Loucy (cell line): Measurements from ENCODE around the gene STIM1.

Experiments used
- H2AFZ ChIP-seq: fragments of 200-600 bp; sonication (generic); 2 replicates; pipeline ENCODE4 v1.6.0; 2016; ENCODE audit warnings: antibody characterized with exemption, mild to moderate bottlenecking, low read length, moderate library complexity
- H3F3A ChIP-seq: fragments of 200-600 bp; 2 replicates; pipeline ENCODE4 v1.6.0; 2016; ENCODE audit warnings: antibody characterized with exemption, low read depth, mild to moderate bottlenecking
- H3K27me3 ChIP-seq: fragments of 200-600 bp; sonication (generic); 2 replicates; pipeline ENCODE4 v1.6.1; 2014; ENCODE audit warnings: low read length, mild to moderate bottlenecking; ENCODE audit not compliant: insufficient read depth, poor library complexity, severe bottlenecking
- H3K36me3 ChIP-seq: fragments of 200-600 bp; sonication (generic); 2 replicates; pipeline ENCODE4 v1.6.1; 2016; ENCODE audit warnings: low read length; ENCODE audit not compliant: insufficient read depth
- H3K4me1 ChIP-seq: fragments of 200-600 bp; sonication (generic); 2 replicates; pipeline ENCODE4 v1.5.1; 2014; ENCODE audit warnings: low read length, mild to moderate bottlenecking; ENCODE audit not compliant: insufficient read depth, poor library complexity, severe bottlenecking
- H3K4me2 ChIP-seq: fragments of 200-600 bp; sonication (generic); 2 replicates; pipeline ENCODE4 v1.6.0; 2014; ENCODE audit warnings: antibody characterized with exemption, low read length, low read depth, mild to moderate bottlenecking; ENCODE audit not compliant: poor library complexity, severe bottlenecking
- H3K4me3 ChIP-seq: fragments of 200-600 bp; sonication (generic); 2 replicates; pipeline ENCODE4 v1.5.1; 2014; ENCODE audit warnings: low read length, mild to moderate bottlenecking, mixed read lengths; ENCODE audit not compliant: poor library complexity, severe bottlenecking
- H3K79me2 ChIP-seq: fragments of 200-600 bp; sonication (generic); 2 replicates; pipeline ENCODE4 v1.6.1; 2014; ENCODE audit warnings: low read length; ENCODE audit not compliant: insufficient read depth
- H3K9ac ChIP-seq: fragments of 200-600 bp; sonication (generic); 2 replicates; pipeline ENCODE4 v1.6.0; 2014; ENCODE audit warnings: mild to moderate bottlenecking, low read depth, low read length, moderate library complexity; ENCODE audit not compliant: poor library complexity, severe bottlenecking
- H3K9me2 ChIP-seq: fragments of 200-600 bp; sonication (generic); replicated peaks from 2 replicates; pipeline ENCODE4 v1.6.1; 2016; ENCODE audit warnings: low read depth, low read length, mixed read lengths
- H3K9me3 ChIP-seq: fragments of 200-600 bp; sonication (generic); 2 replicates; pipeline ENCODE4 v1.6.1; 2014; ENCODE audit warnings: mild to moderate bottlenecking, antibody characterized with exemption, low read length, low read depth; ENCODE audit not compliant: insufficient read depth
- H4K20me1 ChIP-seq: fragments of 200-600 bp; sonication (generic); 2 replicates; pipeline ENCODE4 v1.6.0; 2014; ENCODE audit warnings: antibody characterized with exemption, low read length, mild to moderate bottlenecking; ENCODE audit not compliant: insufficient read depth, poor library complexity, severe bottlenecking
- EZH2phosphoT487 ChIP-seq: fragments of 200-600 bp; IDR thresholded peaks from 2 replicates; pipeline ENCODE4 v1.6.1; 2018; ENCODE audit warnings: antibody characterized with exemption, mild to moderate bottlenecking, moderate library complexity, borderline replicate concordance
- TF ChIP-seq, protein P1 (sequence below): fragments of 200-600 bp; sonication (generic); conservative IDR thresholded peaks from 2 replicates; pipeline ENCODE4 v1.5.1; 2014; ENCODE audit warnings: mild to moderate bottlenecking, antibody characterized with exemption, low read length

The STIM1 gene

DNA sequence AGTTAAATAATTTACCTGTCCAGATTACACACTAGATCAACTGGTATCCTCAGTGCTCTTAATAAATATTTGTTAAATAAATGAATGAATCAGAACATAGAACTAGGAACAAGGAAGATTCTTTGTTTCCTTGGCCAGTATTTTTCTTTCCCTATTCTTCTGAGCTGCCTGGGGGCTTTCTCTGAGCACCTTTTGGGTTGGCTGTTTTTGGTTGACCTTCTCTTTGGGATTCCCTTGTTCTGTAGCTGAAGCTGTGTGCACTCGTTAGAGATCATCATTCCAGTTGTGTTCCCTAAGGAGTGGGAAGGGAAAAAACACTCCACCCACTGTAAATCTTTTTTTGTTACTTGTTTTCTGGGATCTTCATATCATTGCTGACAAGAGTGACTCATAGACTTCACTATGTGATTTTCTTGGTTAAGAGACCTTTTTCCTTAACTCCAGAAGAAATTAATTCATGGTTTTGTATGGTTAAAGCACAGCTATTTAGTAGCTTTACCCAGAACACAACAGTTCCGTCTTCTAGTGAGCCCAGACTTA, 84.3 kb downstream of the STIM1 start:
- peaks cover 20% of the 10 kb centered on the region; the same call in 1 of the 2 replicates for H3F3A ChIP-seq
- no peaks in the 10 kb centered on the region for H3K9me3 ChIP-seq
- no peaks in the 10 kb centered on the region for H3K9me2 ChIP-seq
- no peak for TF ChIP-seq EZH2phosphoT487
- TF ChIP-seq, protein P1, sequence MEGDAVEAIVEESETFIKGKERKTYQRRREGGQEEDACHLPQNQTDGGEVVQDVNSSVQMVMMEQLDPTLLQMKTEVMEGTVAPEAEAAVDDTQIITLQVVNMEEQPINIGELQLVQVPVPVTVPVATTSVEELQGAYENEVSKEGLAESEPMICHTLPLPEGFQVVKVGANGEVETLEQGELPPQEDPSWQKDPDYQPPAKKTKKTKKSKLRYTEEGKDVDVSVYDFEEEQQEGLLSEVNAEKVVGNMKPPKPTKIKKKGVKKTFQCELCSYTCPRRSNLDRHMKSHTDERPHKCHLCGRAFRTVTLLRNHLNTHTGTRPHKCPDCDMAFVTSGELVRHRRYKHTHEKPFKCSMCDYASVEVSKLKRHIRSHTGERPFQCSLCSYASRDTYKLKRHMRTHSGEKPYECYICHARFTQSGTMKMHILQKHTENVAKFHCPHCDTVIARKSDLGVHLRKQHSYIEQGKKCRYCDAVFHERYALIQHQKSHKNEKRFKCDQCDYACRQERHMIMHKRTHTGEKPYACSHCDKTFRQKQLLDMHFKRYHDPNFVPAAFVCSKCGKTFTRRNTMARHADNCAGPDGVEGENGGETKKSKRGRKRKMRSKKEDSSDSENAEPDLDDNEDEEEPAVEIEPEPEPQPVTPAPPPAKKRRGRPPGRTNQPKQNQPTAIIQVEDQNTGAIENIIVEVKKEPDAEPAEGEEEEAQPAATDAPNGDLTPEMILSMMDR, result no peak
- H3K9ac ChIP-seq, result no peak overlapping the region
- peaks cover 85% of the 10 kb centered on the region for H3K79me2 ChIP-seq
- H4K20me1 ChIP-seq, result no peaks in the 10 kb centered on the region
- H2AFZ ChIP-seq, result no peak overlapping the region
- H3K27me3 ChIP-seq, result no peaks in the 10 kb centered on the region
- H3K4me3 ChIP-seq, result no peak overlapping the region
- no peaks in the 10 kb centered on the region for H3K36me3 ChIP-seq
- H3K4me2 ChIP-seq, result no peak overlapping the region
- H3K4me1 ChIP-seq, result peaks cover 38% of the 10 kb centered on the region

DNA sequence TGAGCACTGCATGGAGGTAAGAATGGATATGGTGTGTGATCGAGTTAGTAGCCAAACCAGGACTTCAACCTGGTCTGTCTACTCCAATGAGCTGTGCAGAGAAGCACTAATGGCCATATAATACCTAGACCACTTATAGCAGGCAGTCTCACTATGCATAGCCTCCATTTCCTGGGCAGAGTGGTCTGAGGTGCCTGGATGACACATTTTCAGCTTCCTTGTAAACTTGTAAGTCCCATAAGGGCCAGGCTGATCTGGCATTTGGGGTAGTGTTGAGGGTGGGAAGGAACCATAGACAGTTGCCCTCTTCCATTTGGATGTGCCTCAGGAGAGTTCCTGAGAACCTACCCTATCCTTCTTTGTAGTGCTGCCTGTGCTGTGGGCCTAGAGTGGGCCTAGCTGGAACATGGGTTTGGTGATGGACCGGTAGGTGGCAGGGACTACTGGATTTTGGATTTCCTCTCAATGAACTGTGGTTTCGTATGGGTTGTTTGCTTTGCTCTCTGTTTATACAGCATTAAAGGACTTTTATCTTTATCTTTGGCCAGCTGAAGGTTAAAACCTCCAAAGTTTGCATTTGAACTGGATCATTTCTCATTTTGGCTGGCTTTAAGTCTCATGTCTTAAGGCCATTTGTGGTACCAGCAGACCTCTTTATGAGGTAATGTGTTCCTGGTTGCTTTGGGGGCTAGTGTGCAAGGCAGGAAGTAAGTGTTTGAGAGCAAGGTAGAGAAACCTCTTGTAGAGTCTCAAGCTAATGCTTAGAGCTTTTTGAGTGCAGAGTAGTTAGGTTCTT, 86.9 kb downstream of the STIM1 start:
- peaks cover 75% of the 10 kb centered on the region for H3K79me2 ChIP-seq
- H4K20me1 ChIP-seq, result no peaks in the 10 kb centered on the region
- H3K9ac ChIP-seq, result peak overlapping the region; percentile 60
- peaks cover 30% of the 10 kb centered on the region for H3F3A ChIP-seq
- TF ChIP-seq EZH2phosphoT487, result no peak
- TF ChIP-seq, protein P1, result peak; percentile 42
- H3K4me2 ChIP-seq, result peak overlapping the region; percentile 76
- H3K9me3 ChIP-seq, result no peaks in the 10 kb centered on the region
- H2AFZ ChIP-seq, result no peak overlapping the region
- H3K4me3 ChIP-seq, result peak overlapping the region; percentile 58
- no peaks in the 10 kb centered on the region for H3K27me3 ChIP-seq
- H3K4me1 ChIP-seq, result peaks cover 56% of the 10 kb centered on the region
- H3K36me3 ChIP-seq, result no peaks in the 10 kb centered on the region
- H3K9me2 ChIP-seq, result no peaks in the 10 kb centered on the region

DNA sequence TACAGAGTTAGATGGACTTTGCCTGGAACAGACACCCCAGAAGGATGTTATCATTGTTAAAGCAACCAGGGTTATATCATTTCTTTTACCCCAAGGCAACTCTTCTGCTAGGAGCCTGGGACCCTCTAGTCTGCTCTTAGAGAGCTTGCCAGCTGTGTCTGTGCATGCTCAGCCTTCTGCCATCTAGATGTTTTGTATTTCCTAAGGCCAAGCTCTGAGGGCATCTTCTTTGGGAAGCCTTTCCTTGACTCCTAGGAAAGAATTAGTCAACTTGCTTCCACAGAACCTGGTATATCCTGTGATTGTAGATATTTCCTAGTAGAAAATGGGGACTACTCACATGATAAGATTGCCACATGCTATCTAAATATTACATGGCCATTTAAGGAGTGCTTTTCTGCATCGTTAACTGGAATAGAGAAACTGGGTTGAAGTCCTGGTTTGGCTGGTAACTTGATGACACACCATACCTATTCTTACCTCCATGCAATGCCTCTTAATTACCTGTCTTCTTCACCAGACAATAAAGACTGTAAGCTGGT, 87.6 kb downstream of the STIM1 start:
- Histone ChIP-seq H3K9me2 (no peaks in the 10 kb centered on the region), H3K27me3 (no peaks in the 10 kb centered on the region), H3K4me2 (peak overlapping the region; percentile 76), H3K4me3 (peak overlapping the region; percentile 58), H3F3A (peaks cover 37% of the 10 kb centered on the region), H3K36me3 (no peaks in the 10 kb centered on the region), H2AFZ (no peak overlapping the region), H3K9me3 (no peaks in the 10 kb centered on the region), H4K20me1 (no peaks in the 10 kb centered on the region), H3K9ac (peak overlapping the region; percentile 60), H3K79me2 (peaks cover 70% of the 10 kb centered on the region), H3K4me1 (peaks cover 60% of the 10 kb centered on the region)
- TF ChIP-seq, protein P1, result no peak
- TF ChIP-seq EZH2phosphoT487, result no peak
